GM10847 (cell line): ENCODE results near the gene OBP2A.

Source experiments
- POLR2A ChIP-seq: IDR thresholded peaks from 2 replicates; pipeline ENCODE4 v1.6.1; 2011; ENCODE audit not compliant: insufficient read length; ENCODE audit errors: extremely low read depth

The OBP2A gene

DNA sequence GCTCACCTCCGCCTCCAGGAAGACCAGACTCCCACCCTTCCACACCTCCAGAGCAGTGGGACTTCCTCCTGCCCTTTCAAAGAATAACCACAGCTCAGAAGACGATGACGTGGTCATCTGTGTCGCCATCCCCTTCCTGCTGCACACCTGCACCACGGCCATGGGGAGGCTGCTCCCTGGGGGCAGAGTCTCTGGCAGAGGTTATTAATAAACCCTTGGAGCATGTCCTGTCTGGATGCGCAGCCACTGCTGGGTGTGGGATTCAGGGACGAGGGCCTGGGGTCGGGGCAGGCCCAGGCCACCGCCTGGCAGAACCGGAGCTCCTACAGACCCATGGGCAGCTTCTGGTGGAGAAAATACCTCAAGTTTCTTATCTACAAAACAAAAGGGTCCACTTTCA is 20.6 kb downstream of the OBP2A start:
- TF ChIP-seq POLR2A, result no peak

GRCh38 chr9:135567311-135567710 is 21.4 kb downstream of the OBP2A start:
- TF ChIP-seq POLR2A, result no peak

DNA sequence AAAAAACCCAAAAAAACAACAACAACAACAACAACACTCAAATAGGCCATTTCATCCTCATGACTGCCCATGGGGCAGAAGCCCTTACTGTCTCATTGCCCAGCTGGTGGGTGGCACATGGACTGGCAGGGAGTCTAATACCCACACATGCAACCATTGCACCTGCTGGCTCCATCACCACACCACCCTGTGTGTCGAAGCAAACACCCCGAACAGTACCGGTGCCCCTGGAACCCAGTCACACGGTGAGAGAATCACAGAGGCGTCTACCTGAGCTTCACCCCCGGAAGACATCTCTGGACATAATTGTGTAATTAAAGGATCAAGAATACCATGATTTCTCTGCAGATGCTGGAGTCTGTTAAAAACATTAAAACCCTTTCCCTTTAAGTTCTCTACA is 22.1 kb downstream of the OBP2A start:
- TF ChIP-seq POLR2A, result no peak

- no peak for TF ChIP-seq POLR2A
Measured at GRCh38 chr9:135570456-135570855, 24.5 kb downstream of the OBP2A start.

GRCh38 chr9:135572233-135572632 is 26.3 kb downstream of the OBP2A start:
- TF ChIP-seq POLR2A, result no peak

- TF ChIP-seq POLR2A, result no peak
Measured at GRCh38 chr9:135573124-135573523, 27.2 kb downstream of the OBP2A start.

GRCh38 chr9:135574331-135574730 is 28.4 kb downstream of the OBP2A start:
- TF ChIP-seq POLR2A, result no peak

DNA sequence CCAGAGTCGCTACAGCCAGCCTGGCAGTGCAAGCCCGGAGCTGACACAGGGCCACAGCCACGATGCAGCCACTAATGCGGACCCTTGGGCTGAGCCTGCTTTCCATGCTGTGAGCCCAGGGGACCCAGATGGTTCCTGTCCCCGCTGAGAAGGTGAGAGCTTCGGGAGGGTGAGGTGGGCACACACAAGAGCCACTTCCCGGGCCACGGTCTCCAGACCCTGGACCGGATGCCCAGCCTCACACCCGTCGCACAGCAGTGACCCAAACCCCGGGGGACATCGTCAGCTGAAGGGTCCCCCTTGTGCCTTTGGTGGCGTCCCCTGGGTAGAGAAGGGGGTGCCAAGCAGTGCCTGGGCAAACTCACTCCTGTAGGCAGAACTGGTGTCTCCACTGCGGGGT is 29.0 kb downstream of the OBP2A start:
- no peak for TF ChIP-seq POLR2A

- TF ChIP-seq POLR2A, result no peak
Measured at GRCh38 chr9:135575995-135576631, 30.2 kb downstream of the OBP2A start.

DNA sequence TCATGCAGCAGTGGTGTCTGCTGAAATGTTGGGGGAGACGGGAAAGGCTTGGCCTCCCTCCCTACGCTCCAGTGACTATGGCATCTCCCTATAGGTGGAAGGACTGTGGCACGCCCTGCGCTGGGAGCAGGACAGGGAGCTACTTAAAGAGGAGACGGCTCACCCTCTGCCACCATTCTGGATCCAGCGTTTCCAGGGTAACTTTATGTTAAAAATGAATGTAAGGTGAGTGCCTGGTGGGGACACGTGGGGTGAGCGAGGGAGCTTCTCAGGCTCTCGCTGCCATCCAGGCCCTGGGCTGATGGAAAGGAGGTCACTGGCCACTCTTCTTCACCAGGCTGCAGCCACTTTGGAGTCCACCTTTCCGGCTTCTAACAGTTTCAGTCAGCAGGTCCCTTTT is 31.3 kb downstream of the OBP2A start:
- no peak for TF ChIP-seq POLR2A

GRCh38 chr9:135579356-135579755 is 33.4 kb downstream of the OBP2A start:
- TF ChIP-seq POLR2A, result no peak

- no peak for TF ChIP-seq POLR2A
Measured at GRCh38 chr9:135579889-135580660, 34.1 kb downstream of the OBP2A start.

- no peak for TF ChIP-seq POLR2A
Measured at GRCh38 chr9:135580664-135581380, 34.9 kb downstream of the OBP2A start.

DNA sequence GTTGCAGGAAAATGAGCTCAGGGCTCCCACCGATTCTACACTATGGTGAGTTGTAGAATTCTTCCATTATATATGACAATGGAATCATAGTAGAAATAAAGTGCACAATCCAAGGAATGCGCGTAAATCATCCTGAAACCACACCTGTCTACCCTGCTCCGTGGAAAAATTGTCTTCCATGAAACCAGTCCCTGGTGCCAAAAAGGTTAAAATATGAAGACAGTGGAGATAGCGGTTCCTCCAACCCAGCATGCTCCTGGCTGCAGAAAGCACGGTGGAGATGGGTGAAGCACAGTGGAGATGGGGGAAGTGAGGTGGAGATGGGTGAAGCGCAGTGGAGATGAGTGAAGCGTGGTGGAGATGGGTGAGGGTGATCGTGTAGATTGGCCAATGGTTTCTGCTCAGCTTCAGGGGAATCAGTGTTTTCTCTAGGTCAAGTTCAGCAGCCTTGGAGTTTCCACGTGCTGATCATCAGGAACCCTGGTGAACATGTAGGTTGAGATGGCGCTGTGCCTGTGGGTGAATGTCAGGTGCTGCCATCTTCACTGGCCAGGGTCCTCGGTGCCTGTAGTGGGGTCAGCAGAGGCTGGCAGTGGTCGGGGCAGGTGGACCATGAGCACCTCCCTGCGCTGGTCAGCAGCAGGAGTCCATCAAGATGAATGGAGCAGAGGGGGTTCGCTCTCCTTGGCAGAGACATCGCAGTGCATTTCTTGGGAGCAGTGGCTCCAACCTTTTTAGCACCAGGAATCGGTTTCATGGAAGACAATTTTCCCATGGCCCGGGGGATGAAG is 35.9 kb downstream of the OBP2A start:
- no peak for TF ChIP-seq POLR2A

DNA sequence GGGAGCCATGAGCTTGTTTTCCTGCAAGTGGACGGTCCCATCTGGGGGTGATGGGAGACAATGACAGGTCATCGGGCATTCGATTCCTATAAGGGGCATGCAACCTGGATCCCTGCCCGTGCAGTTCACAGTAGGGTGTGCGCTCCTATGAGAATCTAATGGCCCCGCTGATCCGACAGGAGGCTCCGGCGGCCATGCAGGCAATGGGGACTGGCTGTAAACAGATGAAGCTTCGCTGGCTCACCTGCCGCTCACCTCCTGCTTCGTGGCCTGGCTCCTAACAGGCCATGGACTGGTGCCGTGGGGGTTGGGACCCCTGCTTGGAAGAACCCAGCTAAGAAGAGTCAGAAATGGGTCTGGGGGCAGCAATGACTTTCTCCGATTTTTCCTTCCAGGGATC is 36.6 kb downstream of the OBP2A start:
- TF ChIP-seq POLR2A, result no peak
